ENCODE data around the gene MYO3B. TPM values are rescaled to one million over a fixed set of nuclear protein-coding genes. Genes with fewer than 3 reads are reported as not detected.

MYO3B gene
- total and polyA plus RNA-seq, 2 of the 8 experiments (the other 6 are each of a cell fraction or from before 2014, with no cell fraction given): 0.17 to 0.19 TPM

DNA sequence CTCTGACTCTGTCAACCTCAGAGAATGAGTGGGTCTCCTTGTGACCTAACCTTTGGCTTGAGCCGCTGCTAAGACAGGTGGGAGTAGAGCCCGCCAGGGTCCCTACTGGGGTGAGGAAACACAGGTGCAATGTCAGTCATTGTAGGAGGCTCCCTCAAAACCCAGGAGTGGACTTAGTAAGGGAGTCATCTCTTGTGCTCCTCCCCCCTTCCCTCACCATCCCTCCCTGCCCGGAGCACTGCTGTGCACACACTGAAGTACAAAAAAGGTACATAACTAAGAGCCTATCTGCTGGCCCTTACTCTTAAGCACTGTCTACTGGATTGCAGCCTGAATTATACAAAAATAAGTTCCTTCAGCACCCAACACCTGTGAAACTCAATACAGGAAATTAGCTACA is 77.2 kb downstream of the MYO3B start (continued):
- TF ChIP-seq, protein P1, sequence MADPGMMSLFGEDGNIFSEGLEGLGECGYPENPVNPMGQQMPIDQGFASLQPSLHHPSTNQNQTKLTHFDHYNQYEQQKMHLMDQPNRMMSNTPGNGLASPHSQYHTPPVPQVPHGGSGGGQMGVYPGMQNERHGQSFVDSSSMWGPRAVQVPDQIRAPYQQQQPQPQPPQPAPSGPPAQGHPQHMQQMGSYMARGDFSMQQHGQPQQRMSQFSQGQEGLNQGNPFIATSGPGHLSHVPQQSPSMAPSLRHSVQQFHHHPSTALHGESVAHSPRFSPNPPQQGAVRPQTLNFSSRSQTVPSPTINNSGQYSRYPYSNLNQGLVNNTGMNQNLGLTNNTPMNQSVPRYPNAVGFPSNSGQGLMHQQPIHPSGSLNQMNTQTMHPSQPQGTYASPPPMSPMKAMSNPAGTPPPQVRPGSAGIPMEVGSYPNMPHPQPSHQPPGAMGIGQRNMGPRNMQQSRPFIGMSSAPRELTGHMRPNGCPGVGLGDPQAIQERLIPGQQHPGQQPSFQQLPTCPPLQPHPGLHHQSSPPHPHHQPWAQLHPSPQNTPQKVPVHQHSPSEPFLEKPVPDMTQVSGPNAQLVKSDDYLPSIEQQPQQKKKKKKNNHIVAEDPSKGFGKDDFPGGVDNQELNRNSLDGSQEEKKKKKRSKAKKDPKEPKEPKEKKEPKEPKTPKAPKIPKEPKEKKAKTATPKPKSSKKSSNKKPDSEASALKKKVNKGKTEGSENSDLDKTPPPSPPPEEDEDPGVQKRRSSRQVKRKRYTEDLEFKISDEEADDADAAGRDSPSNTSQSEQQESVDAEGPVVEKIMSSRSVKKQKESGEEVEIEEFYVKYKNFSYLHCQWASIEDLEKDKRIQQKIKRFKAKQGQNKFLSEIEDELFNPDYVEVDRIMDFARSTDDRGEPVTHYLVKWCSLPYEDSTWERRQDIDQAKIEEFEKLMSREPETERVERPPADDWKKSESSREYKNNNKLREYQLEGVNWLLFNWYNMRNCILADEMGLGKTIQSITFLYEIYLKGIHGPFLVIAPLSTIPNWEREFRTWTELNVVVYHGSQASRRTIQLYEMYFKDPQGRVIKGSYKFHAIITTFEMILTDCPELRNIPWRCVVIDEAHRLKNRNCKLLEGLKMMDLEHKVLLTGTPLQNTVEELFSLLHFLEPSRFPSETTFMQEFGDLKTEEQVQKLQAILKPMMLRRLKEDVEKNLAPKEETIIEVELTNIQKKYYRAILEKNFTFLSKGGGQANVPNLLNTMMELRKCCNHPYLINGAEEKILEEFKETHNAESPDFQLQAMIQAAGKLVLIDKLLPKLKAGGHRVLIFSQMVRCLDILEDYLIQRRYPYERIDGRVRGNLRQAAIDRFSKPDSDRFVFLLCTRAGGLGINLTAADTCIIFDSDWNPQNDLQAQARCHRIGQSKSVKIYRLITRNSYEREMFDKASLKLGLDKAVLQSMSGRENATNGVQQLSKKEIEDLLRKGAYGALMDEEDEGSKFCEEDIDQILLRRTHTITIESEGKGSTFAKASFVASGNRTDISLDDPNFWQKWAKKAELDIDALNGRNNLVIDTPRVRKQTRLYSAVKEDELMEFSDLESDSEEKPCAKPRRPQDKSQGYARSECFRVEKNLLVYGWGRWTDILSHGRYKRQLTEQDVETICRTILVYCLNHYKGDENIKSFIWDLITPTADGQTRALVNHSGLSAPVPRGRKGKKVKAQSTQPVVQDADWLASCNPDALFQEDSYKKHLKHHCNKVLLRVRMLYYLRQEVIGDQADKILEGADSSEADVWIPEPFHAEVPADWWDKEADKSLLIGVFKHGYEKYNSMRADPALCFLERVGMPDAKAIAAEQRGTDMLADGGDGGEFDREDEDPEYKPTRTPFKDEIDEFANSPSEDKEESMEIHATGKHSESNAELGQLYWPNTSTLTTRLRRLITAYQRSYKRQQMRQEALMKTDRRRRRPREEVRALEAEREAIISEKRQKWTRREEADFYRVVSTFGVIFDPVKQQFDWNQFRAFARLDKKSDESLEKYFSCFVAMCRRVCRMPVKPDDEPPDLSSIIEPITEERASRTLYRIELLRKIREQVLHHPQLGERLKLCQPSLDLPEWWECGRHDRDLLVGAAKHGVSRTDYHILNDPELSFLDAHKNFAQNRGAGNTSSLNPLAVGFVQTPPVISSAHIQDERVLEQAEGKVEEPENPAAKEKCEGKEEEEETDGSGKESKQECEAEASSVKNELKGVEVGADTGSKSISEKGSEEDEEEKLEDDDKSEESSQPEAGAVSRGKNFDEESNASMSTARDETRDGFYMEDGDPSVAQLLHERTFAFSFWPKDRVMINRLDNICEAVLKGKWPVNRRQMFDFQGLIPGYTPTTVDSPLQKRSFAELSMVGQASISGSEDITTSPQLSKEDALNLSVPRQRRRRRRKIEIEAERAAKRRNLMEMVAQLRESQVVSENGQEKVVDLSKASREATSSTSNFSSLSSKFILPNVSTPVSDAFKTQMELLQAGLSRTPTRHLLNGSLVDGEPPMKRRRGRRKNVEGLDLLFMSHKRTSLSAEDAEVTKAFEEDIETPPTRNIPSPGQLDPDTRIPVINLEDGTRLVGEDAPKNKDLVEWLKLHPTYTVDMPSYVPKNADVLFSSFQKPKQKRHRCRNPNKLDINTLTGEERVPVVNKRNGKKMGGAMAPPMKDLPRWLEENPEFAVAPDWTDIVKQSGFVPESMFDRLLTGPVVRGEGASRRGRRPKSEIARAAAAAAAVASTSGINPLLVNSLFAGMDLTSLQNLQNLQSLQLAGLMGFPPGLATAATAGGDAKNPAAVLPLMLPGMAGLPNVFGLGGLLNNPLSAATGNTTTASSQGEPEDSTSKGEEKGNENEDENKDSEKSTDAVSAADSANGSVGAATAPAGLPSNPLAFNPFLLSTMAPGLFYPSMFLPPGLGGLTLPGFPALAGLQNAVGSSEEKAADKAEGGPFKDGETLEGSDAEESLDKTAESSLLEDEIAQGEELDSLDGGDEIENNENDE (IDR thresholded peaks at IDR 0.05; ENCODE audit: insufficient replicate concordance, low read length): no peak
- TF ChIP-seq SIX5 (IDR thresholded peaks at IDR 0.05; ENCODE audit: low read depth, low read length) (no peak), SIRT6 (IDR thresholded peaks at IDR 0.05; ENCODE audit: low read length) (no peak), RBBP5 (IDR thresholded peaks at IDR 0.05; ENCODE audit: borderline replicate concordance, low read depth, low read length) (no peak), POLR2AphosphoS5 (IDR thresholded peaks at IDR 0.05; ENCODE audit: low read depth, low read length) (no peak), YY1 (IDR thresholded peaks at IDR 0.05; ENCODE audit: low read depth, low read length) (no peak), SP4 (IDR thresholded peaks at IDR 0.05; ENCODE audit: low read length) (no peak), EZH2 (IDR thresholded peaks at IDR 0.05; ENCODE audit: low read depth, low read length, severe bottlenecking) (no peak), CEBPB (IDR thresholded peaks at IDR 0.05; ENCODE audit: low read depth, low read length) (no peak), NANOG (IDR thresholded peaks at IDR 0.05; ENCODE audit: insufficient read depth, low read depth, low read length, poor library complexity, severe bottlenecking) (no peak), CBX8 (IDR thresholded peaks at IDR 0.05; ENCODE audit: borderline replicate concordance, low read depth, low read length) (no peak)
- TF ChIP-seq, protein P2, sequence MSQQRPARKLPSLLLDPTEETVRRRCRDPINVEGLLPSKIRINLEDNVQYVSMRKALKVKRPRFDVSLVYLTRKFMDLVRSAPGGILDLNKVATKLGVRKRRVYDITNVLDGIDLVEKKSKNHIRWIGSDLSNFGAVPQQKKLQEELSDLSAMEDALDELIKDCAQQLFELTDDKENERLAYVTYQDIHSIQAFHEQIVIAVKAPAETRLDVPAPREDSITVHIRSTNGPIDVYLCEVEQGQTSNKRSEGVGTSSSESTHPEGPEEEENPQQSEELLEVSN (IDR thresholded peaks at IDR 0.05): no peak
